GM23338 (cell line): ENCODE results near the gene ZP3. TPM values are rescaled to one million over a fixed set of nuclear protein-coding genes. Genes with fewer than 3 reads are reported as not detected.

Source experiments
- ATAC-seq: fragments of 200-7000 bp; cut with Tn5 transposase; 3 replicates; pipeline ENCODE4 v1.9.1; 2020
- DNase-seq: peaks from one replicate; pipeline ENCODE4 v3.0.0-alpha.2; 2015; ENCODE audit warnings: low spot score
- H2AFZ ChIP-seq: fragments of 200-600 bp; sonication (generic); 2 replicates; pipeline ENCODE4 v1.8.0; 2016; ENCODE audit warnings: antibody characterized with exemption, mild to moderate bottlenecking, moderate library complexity
- H3F3A ChIP-seq: fragments of 200-600 bp; sonication (generic); replicated peaks from 2 replicates; pipeline ENCODE4 v1.8.0; 2017; ENCODE audit warnings: antibody characterized with exemption, mixed run types, low read depth
- H3K27ac ChIP-seq: fragments of 200-600 bp; sonication (generic); 2 replicates; pipeline ENCODE4 v1.6.1; 2016; ENCODE audit warnings: low read depth
- H3K27me3 ChIP-seq: fragments of 200-600 bp; sonication (generic); 2 replicates; pipeline ENCODE4 v1.8.0; 2016; ENCODE audit warnings: mild to moderate bottlenecking, mixed run types, moderate library complexity; ENCODE audit not compliant: insufficient read depth
- H3K36me3 ChIP-seq: fragments of 200-600 bp; sonication (generic); 2 replicates; pipeline ENCODE4 v1.8.0; 2016; ENCODE audit warnings: mild to moderate bottlenecking; ENCODE audit not compliant: insufficient read depth
- H3K4me1 ChIP-seq: fragments of 200-600 bp; sonication (generic); 2 replicates; pipeline ENCODE4 v1.8.0; 2016; ENCODE audit warnings: mild to moderate bottlenecking, moderate library complexity; ENCODE audit not compliant: insufficient read depth
- H3K4me2 ChIP-seq: fragments of 200-600 bp; sonication (generic); 2 replicates; pipeline ENCODE4 v1.7.1; 2017; ENCODE audit warnings: mixed run types
- H3K4me3 ChIP-seq: fragments of 200-600 bp; sonication (generic); 2 replicates; pipeline ENCODE4 v1.6.1; 2016; ENCODE audit warnings: mixed run types
- H3K79me2 ChIP-seq: fragments of 200-600 bp; sonication (generic); replicated peaks from 2 replicates; pipeline ENCODE4 v1.8.0; 2017; ENCODE audit warnings: mild to moderate bottlenecking; ENCODE audit not compliant: insufficient read depth
- H3K9me2 ChIP-seq: fragments of 200-600 bp; sonication (generic); 2 replicates; pipeline ENCODE4 v1.8.0; 2017; ENCODE audit not compliant: insufficient read depth
- H4K20me1 ChIP-seq: fragments of 200-600 bp; sonication (generic); replicated peaks from 2 replicates; pipeline ENCODE4 v1.8.0; 2017; ENCODE audit warnings: mild to moderate bottlenecking; ENCODE audit not compliant: insufficient read depth
- H3K27ac Mint-ChIP-seq: 2 replicates; pipeline ENCODE4 v1.8.0; 2020; ENCODE audit warnings: inconsistent platforms, mild to moderate bottlenecking, moderate library complexity, mixed read lengths
- H3K27me3 Mint-ChIP-seq: 3 replicates; pipeline ENCODE4 v1.8.0; 2022; ENCODE audit warnings: low read depth, mild to moderate bottlenecking, moderate library complexity, mixed read lengths, inconsistent platforms; ENCODE audit not compliant: insufficient read depth, poor library complexity
- H3K36me3 Mint-ChIP-seq: 3 replicates; pipeline ENCODE4 v1.8.0; 2021; ENCODE audit warnings: low read depth, mild to moderate bottlenecking, inconsistent platforms, moderate library complexity, mixed read lengths
- H3K4me1 Mint-ChIP-seq: 3 replicates; pipeline ENCODE4 v1.8.0; 2020; ENCODE audit warnings: mild to moderate bottlenecking, inconsistent platforms, mixed read lengths
- H3K4me3 Mint-ChIP-seq: 3 replicates; pipeline ENCODE4 v1.8.0; 2021; ENCODE audit warnings: moderate library complexity, mild to moderate bottlenecking, inconsistent platforms, mixed read lengths
- H3K9me3 Mint-ChIP-seq: 3 replicates; pipeline ENCODE4 v1.8.0; 2020; ENCODE audit warnings: moderate library complexity, mild to moderate bottlenecking, inconsistent platforms, mixed read lengths
- CREB1 ChIP-seq: fragments of 250-450 bp; sonication (Bioruptor Pico); IDR thresholded peaks from 2 replicates; pipeline ENCODE4 v1.5.0; 2020; ENCODE audit warnings: low read depth, mild to moderate bottlenecking, moderate library complexity
- EZH2 ChIP-seq: fragments of 200-600 bp; sonication (generic); IDR thresholded peaks from one replicate; pipeline ENCODE4 v1.8.0; 2017; ENCODE audit warnings: antibody characterized with exemption, mild to moderate bottlenecking, low read depth; ENCODE audit not compliant: unreplicated experiment
- EZH2phosphoT487 ChIP-seq: fragments of 200-600 bp; sonication (generic); IDR thresholded peaks from one replicate; pipeline ENCODE4 v1.8.1; 2018; ENCODE audit warnings: antibody characterized with exemption; ENCODE audit not compliant: unreplicated experiment
- JUNB ChIP-seq: IDR thresholded peaks from one replicate; pipeline ENCODE4 v1.6.1; 2016; ENCODE audit warnings: antibody characterized with exemption; ENCODE audit not compliant: unreplicated experiment
- NANOG ChIP-seq: IDR thresholded peaks from 2 replicates; pipeline ENCODE4 v1.6.1; 2016; ENCODE audit warnings: antibody characterized with exemption, borderline replicate concordance
- POLR2AphosphoS5 ChIP-seq: IDR thresholded peaks from 2 replicates; pipeline ENCODE4 v1.6.1; 2016; ENCODE audit warnings: antibody characterized with exemption, low read depth
- STAT1 ChIP-seq: IDR thresholded peaks from one replicate; pipeline ENCODE4 v1.6.1; 2016; ENCODE audit warnings: antibody characterized with exemption; ENCODE audit not compliant: unreplicated experiment
- ZNF114 ChIP-seq: fragments of 250-450 bp; sonication (Bioruptor Pico); IDR thresholded peaks from 2 replicates; pipeline ENCODE4 v1.5.0; 2020; ENCODE audit warnings: mild to moderate bottlenecking, moderate library complexity
- ZNF331 ChIP-seq: fragments of 250-450 bp; sonication (Bioruptor Pico); IDR thresholded peaks from 2 replicates; pipeline ENCODE4 v1.5.0; 2020; ENCODE audit warnings: low read depth, mild to moderate bottlenecking, moderate library complexity
- polyA plus RNA-seq: library from polyadenylated mRNA; unstranded; fragments of >200 nt; fragmentation: Nextera tagmentation; extraction: Ambion mirVana; gene quantifications from 2 replicates; pipeline ENCODE4 v1.2.1, GENCODE V29; 2016
- total RNA-seq: library from RNA; depleted of rRNA; stranded (reverse); fragments of >200 nt; shearing (Covaris generic); gene quantifications from 2 replicates; pipeline ENCODE4 v1.2.3, GENCODE V29; 2014
- TF ChIP-seq, protein P1 (sequence below): IDR thresholded peaks from 2 replicates; pipeline ENCODE4 v1.6.1; 2016; ENCODE audit warnings: antibody characterized with exemption
- TF ChIP-seq, protein P2 (sequence below): fragments of 250-450 bp; sonication (Bioruptor Pico); IDR thresholded peaks from 2 replicates; pipeline ENCODE4 v1.5.0; 2020; ENCODE audit warnings: mild to moderate bottlenecking, moderate library complexity
- TF ChIP-seq, protein P3 (sequence below), 2 experiments: fragments of 200-600 bp in 1 of 2; sonication (generic) in 1 of 2; conservative IDR thresholded peaks; 2 replicates each; pipeline versions ENCODE4 v1.5.1 to v1.6.1; 2016 to 2017; ENCODE audit warnings: antibody characterized with exemption in 2 of 2, low read depth in 2 of 2, mild to moderate bottlenecking in 2 of 2, moderate library complexity in 1 of 2

ZP3 gene
- total and polyA plus RNA-seq, 2 experiments from 2014 or later, result 5.1 to 9.6 TPM

DNA sequence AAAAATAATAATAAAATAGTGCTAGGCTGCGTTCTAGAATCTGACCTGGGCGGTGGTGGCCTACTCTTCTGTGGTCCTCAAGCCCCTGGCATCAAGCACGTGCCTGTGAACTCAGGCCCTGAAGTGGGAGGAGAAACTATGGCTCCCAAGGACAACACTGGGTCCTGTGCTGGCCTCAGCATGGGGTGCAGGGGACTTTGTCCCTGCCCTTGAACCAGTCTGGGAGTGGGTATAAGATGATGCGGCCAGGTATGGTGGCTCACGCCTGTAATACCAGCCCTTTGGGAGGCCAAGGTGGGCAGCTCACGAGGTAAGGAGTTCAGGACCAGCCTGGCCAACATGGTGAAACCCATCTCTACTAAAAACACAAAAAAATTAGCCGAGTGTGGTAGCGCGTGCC lies 5.5 kb downstream of the ZP3 start (continued):
- TF ChIP-seq ZNF331 (no peak), EZH2 (no peak), STAT1 (no peak), CREB1 (no peak), NANOG (no peak)
- TF ChIP-seq, protein P1, sequence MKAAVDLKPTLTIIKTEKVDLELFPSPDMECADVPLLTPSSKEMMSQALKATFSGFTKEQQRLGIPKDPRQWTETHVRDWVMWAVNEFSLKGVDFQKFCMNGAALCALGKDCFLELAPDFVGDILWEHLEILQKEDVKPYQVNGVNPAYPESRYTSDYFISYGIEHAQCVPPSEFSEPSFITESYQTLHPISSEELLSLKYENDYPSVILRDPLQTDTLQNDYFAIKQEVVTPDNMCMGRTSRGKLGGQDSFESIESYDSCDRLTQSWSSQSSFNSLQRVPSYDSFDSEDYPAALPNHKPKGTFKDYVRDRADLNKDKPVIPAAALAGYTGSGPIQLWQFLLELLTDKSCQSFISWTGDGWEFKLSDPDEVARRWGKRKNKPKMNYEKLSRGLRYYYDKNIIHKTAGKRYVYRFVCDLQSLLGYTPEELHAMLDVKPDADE, result no peak

DNA sequence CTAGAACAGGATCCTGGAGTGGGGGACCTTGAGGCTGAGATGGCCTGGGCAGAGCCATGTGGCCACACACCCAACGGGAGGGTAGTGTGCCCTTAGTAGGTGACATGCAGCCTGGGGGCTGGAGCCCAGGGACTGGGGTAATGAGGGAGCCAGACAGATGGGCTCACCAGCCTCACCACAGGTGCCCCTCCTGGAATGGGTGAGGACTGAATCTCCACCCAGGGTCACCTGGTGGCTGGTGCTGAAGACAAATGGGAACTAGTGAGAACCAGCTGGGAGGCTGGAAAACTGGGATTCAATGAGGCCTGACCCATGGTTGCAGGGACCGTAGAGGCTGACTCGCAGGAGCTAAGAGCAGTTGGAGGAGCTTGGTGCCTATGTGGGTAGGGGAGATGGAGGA lies 6.1 kb downstream of the ZP3 start:
- Mint-ChIP-seq H3K36me3 (no peaks in the 10 kb centered on the region; the same call in 1 of the 3 replicates), H3K27ac (no peak overlapping the region), H3K27me3 (peaks cover 11% of the 10 kb centered on the region), H3K4me1 (peaks cover 13% of the 10 kb centered on the region), H3K4me3 (no peak overlapping the region), H3K9me3 (peaks cover 3% of the 10 kb centered on the region; the same call in 2 of the 3 replicates)
- no peaks in the 10 kb centered on the region for H3K79me2 ChIP-seq
- peaks cover 10% of the 10 kb centered on the region for H3K4me1 ChIP-seq
- no peak overlapping the region for H2AFZ ChIP-seq
- no peaks in the 10 kb centered on the region for H3K9me2 ChIP-seq
- H3K27me3 ChIP-seq, result no peaks in the 10 kb centered on the region
- H3K27ac ChIP-seq, result no peak overlapping the region
- H3F3A ChIP-seq, result no peaks in the 10 kb centered on the region
- no peak overlapping the region for H3K4me3 ChIP-seq
- no peaks in the 10 kb centered on the region for H3K36me3 ChIP-seq
- DNase-seq, result no peak
- no peak for ATAC-seq
- no peaks in the 10 kb centered on the region for H4K20me1 ChIP-seq
- no peak overlapping the region for H3K4me2 ChIP-seq
- TF ChIP-seq, protein P1, result no peak
- no peak for TF ChIP-seq POLR2AphosphoS5
- no peak for TF ChIP-seq ZNF114 (CRISPR knock-in tag)
- no peak for TF ChIP-seq ZNF331
- no peak for TF ChIP-seq NANOG
- TF ChIP-seq, protein P2, sequence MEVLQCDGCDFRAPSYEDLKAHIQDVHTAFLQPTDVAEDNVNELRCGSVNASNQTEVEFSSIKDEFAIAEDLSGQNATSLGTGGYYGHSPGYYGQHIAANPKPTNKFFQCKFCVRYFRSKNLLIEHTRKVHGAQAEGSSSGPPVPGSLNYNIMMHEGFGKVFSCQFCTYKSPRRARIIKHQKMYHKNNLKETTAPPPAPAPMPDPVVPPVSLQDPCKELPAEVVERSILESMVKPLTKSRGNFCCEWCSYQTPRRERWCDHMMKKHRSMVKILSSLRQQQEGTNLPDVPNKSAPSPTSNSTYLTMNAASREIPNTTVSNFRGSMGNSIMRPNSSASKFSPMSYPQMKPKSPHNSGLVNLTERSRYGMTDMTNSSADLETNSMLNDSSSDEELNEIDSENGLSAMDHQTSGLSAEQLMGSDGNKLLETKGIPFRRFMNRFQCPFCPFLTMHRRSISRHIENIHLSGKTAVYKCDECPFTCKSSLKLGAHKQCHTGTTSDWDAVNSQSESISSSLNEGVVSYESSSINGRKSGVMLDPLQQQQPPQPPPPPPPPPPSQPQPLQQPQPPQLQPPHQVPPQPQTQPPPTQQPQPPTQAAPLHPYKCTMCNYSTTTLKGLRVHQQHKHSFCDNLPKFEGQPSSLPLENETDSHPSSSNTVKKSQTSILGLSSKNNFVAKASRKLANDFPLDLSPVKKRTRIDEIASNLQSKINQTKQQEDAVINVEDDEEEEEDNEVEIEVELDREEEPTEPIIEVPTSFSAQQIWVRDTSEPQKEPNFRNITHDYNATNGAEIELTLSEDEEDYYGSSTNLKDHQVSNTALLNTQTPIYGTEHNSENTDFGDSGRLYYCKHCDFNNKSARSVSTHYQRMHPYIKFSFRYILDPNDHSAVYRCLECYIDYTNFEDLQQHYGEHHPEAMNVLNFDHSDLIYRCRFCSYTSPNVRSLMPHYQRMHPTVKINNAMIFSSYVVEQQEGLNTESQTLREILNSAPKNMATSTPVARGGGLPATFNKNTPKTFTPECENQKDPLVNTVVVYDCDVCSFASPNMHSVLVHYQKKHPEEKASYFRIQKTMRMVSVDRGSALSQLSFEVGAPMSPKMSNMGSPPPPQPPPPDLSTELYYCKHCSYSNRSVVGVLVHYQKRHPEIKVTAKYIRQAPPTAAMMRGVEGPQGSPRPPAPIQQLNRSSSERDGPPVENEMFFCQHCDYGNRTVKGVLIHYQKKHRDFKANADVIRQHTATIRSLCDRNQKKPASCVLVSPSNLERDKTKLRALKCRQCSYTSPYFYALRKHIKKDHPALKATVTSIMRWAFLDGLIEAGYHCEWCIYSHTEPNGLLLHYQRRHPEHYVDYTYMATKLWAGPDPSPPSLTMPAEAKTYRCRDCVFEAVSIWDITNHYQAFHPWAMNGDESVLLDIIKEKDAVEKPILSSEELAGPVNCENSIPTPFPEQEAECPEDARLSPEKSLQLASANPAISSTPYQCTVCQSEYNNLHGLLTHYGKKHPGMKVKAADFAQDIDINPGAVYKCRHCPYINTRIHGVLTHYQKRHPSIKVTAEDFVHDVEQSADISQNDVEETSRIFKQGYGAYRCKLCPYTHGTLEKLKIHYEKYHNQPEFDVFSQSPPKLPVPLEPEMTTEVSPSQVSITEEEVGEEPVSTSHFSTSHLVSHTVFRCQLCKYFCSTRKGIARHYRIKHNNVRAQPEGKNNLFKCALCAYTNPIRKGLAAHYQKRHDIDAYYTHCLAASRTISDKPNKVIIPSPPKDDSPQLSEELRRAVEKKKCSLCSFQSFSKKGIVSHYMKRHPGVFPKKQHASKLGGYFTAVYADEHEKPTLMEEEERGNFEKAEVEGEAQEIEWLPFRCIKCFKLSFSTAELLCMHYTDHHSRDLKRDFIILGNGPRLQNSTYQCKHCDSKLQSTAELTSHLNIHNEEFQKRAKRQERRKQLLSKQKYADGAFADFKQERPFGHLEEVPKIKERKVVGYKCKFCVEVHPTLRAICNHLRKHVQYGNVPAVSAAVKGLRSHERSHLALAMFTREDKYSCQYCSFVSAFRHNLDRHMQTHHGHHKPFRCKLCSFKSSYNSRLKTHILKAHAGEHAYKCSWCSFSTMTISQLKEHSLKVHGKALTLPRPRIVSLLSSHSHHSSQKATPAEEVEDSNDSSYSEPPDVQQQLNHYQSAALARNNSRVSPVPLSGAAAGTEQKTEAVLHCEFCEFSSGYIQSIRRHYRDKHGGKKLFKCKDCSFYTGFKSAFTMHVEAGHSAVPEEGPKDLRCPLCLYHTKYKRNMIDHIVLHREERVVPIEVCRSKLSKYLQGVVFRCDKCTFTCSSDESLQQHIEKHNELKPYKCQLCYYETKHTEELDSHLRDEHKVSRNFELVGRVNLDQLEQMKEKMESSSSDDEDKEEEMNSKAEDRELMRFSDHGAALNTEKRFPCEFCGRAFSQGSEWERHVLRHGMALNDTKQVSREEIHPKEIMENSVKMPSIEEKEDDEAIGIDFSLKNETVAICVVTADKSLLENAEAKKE (CRISPR knock-in tag), result no peak
- no peak for TF ChIP-seq STAT1
- TF ChIP-seq JUNB, result no peak
- TF ChIP-seq, protein P3, sequence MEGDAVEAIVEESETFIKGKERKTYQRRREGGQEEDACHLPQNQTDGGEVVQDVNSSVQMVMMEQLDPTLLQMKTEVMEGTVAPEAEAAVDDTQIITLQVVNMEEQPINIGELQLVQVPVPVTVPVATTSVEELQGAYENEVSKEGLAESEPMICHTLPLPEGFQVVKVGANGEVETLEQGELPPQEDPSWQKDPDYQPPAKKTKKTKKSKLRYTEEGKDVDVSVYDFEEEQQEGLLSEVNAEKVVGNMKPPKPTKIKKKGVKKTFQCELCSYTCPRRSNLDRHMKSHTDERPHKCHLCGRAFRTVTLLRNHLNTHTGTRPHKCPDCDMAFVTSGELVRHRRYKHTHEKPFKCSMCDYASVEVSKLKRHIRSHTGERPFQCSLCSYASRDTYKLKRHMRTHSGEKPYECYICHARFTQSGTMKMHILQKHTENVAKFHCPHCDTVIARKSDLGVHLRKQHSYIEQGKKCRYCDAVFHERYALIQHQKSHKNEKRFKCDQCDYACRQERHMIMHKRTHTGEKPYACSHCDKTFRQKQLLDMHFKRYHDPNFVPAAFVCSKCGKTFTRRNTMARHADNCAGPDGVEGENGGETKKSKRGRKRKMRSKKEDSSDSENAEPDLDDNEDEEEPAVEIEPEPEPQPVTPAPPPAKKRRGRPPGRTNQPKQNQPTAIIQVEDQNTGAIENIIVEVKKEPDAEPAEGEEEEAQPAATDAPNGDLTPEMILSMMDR (conservative IDR thresholded peaks at IDR 0.05; ENCODE audit: low read depth in 2 of 2), result no peak
- no peak for TF ChIP-seq CREB1
- TF ChIP-seq EZH2, result no peak
- TF ChIP-seq EZH2phosphoT487, result no peak
